GM12891 (cell line): ENCODE measurements around the gene GPBAR1.

Experiments used
- PAX5 ChIP-seq: IDR thresholded peaks from 2 replicates; pipeline ENCODE4 v1.6.1; 2011; ENCODE audit warnings: low read length, moderate library complexity, mild to moderate bottlenecking; ENCODE audit not compliant: insufficient read depth, severe bottlenecking
- POLR2A ChIP-seq: IDR thresholded peaks from 2 replicates; pipeline ENCODE4 v1.6.1; 2011; ENCODE audit warnings: low read depth, low read length, control low read depth
- POLR2AphosphoS5 ChIP-seq: IDR thresholded peaks from 2 replicates; pipeline ENCODE4 v1.6.1; 2011; ENCODE audit warnings: low read depth, low read length, control low read depth
- POU2F2 ChIP-seq: IDR thresholded peaks from 2 replicates; pipeline ENCODE4 v1.6.1; 2011; ENCODE audit warnings: low read depth, mild to moderate bottlenecking, control low read depth, low read length, moderate library complexity
- SPI1 ChIP-seq: IDR thresholded peaks from 2 replicates; pipeline ENCODE4 v1.6.1; 2011; ENCODE audit warnings: low read depth, low read length, control low read depth
- TAF1 ChIP-seq: IDR thresholded peaks from 2 replicates; pipeline ENCODE4 v1.6.1; 2011; ENCODE audit warnings: low read depth, low read length, control low read depth

DNA sequence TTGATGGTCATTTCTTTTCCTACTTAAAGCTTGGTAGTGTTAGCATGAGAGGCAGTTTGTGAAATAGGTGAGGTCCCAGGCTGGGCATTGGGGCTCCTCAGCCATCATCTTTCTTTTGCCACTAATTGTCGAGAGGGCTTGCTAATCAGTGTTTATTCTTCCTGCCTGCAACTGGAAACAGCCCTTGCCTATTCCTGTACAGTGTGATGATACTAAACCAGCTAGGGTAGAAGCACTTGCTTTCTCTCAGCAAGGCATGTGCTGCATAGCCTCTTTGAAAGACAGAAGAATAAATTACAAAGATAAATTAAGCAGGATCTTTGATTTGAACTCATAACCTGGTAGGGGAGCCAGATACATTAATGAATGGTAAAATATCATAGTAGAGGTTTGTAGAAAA is 16.6 kb upstream of the GPBAR1 start:
- TF ChIP-seq POLR2AphosphoS5 (no peak), POLR2A (no peak; the same call in 1 of the 2 replicates), TAF1 (no peak), POU2F2 (no peak), SPI1 (no peak), PAX5 (no peak)
